Stimulated activated CD8-positive, alpha-beta memory T cell treated with anti-CD3 and anti-CD28 coated beads, Interleukin-12 subunit alpha, Interleukin-12 subunit beta, amount 100 ng/mL, for 24 hours (primary cell): ENCODE measurements around the gene AS3MT.
"Not testable (repeated sequence)": the region's sequence is repeated elsewhere in the genome, so short reads cannot be mapped to it uniquely, and the experiment has no call there.

Experiments used
- DNase-seq: peaks from one replicate; pipeline ENCODE4 v3.0.0-alpha.2; 2020; ENCODE audit errors: extremely low read depth

AS3MT gene

GRCh38 chr10:102855731-102856436, 13.4 kb upstream of the AS3MT start:
- not testable (repeated sequence) for DNase-seq

GRCh38 chr10:102856758-102857424, 12.4 kb upstream of the AS3MT start:
- no peak for DNase-seq

- DNase-seq, result no peak
These were observed 9.4 kb upstream of the AS3MT start for GRCh38 chr10:102859911-102860310.

- no peak for DNase-seq
These were observed 5.6 kb upstream of the AS3MT start for GRCh38 chr10:102863660-102864059.

GRCh38 chr10:102865620-102866019, 3.6 kb upstream of the AS3MT start:
- DNase-seq, result no peak

- no peak for DNase-seq
These were observed 386 bp upstream of the AS3MT start for GRCh38 chr10:102868911-102869257.

GRCh38 chr10:102870221-102870620, 951 bp downstream of the AS3MT start:
- no peak for DNase-seq

GRCh38 chr10:102872163-102872562, 2.9 kb downstream of the AS3MT start:
- DNase-seq, result no peak

- no peak for DNase-seq
These were observed 7.5 kb downstream of the AS3MT start for GRCh38 chr10:102876747-102877153.

- DNase-seq, result no peak
These were observed 9.4 kb downstream of the AS3MT start for GRCh38 chr10:102878629-102879028.

- DNase-seq, result no peak
These were observed 11.0 kb downstream of the AS3MT start for GRCh38 chr10:102880256-102880655.

GRCh38 chr10:102888048-102888447, 18.8 kb downstream of the AS3MT start:
- DNase-seq, result no peak

- no peak for DNase-seq
These were observed 25.4 kb downstream of the AS3MT start for GRCh38 chr10:102894466-102895213.

- DNase-seq, result no peak
These were observed 30.7 kb downstream of the AS3MT start for GRCh38 chr10:102900006-102900405.

GRCh38 chr10:102904346-102904745, 35.1 kb downstream of the AS3MT start:
- DNase-seq, result no peak

GRCh38 chr10:102906507-102906906, 37.2 kb downstream of the AS3MT start:
- DNase-seq, result no peak

GRCh38 chr10:102914781-102915180, 45.5 kb downstream of the AS3MT start:
- no peak for DNase-seq

- DNase-seq, result no peak
These were observed 46.9 kb downstream of the AS3MT start for GRCh38 chr10:102916173-102916572.

- peak; percentile 60 for DNase-seq
These were observed 48.2 kb downstream of the AS3MT start for GRCh38 chr10:102917314-102917961.

- DNase-seq, result peak; percentile 99
These were observed 48.9 kb downstream of the AS3MT start, which contains the start of gene CNNM2 for GRCh38 chr10:102917962-102918816. CNNM2 (plus strand) TSS chr10:102918294; CDS start chr10:102918481, 187 bp downstream.

- DNase-seq, result no peak
These were observed 49.6 kb downstream of the AS3MT start for GRCh38 chr10:102918817-102919245.
